Activated B cell treated with CpG ODN at 0.5 μM for 24 hours (primary cell): ENCODE results near the gene ORAI3. TPM values are rescaled to one million over a fixed set of nuclear protein-coding genes. Genes with fewer than 3 reads are reported as not detected.

Experiments used
- ATAC-seq: fragments of 200-7000 bp; cut with Tn5 transposase; one replicate; pipeline ENCODE4 v1.10.0; 2021; ENCODE audit warnings: low read depth, mild to moderate bottlenecking, moderate library complexity
- CTCF ChIA-PET: fragments of 350-600 bp; sonication (Branson Sonifier 250); formaldehyde crosslinking; loops from one replicate; lab custom pipeline; 2021; ENCODE audit warnings: antibody characterized with exemption; lab: Charles Lee
- POLR2A ChIA-PET: fragments of 350-600 bp; sonication (Branson Sonifier 250); formaldehyde crosslinking; loops from one replicate; lab custom pipeline; 2021; ENCODE audit warnings: antibody characterized with exemption; lab: Charles Lee
- DNase-seq: peaks from one replicate; pipeline ENCODE4 v3.0.0; 2022
- H3K27ac Mint-ChIP-seq: one replicate; pipeline ENCODE4 v1.8.0; 2020; ENCODE audit warnings: mixed read lengths
- H3K27me3 Mint-ChIP-seq: one replicate; pipeline ENCODE4 v1.8.0; 2021; ENCODE audit warnings: mixed read lengths
- H3K36me3 Mint-ChIP-seq: one replicate; pipeline ENCODE4 v1.8.0; 2021; ENCODE audit warnings: low read depth, mixed read lengths
- H3K4me1 Mint-ChIP-seq: one replicate; pipeline ENCODE4 v1.8.0; 2021; ENCODE audit warnings: mixed read lengths
- H3K4me3 Mint-ChIP-seq: one replicate; pipeline ENCODE4 v1.8.0; 2020; ENCODE audit warnings: mild to moderate bottlenecking, mixed read lengths
- H3K9me3 Mint-ChIP-seq: one replicate; pipeline ENCODE4 v1.8.0; 2020; ENCODE audit warnings: mixed read lengths
- intact Hi-C: fragments of 100-400 bp; cut with micrococcal nuclease; formaldehyde crosslinking; loops from one replicate; pipeline ENCODE4 v1.15.1; 2024
- total RNA-seq: library from RNA; stranded (reverse); gene quantifications from 2 replicates; pipeline ENCODE4 v1.2.3, GENCODE V29; 2022
- TF ChIP-seq, protein P1 (sequence below): fragments of 200-600 bp; IDR thresholded peaks from one replicate; pipeline ENCODE4 v1.8.0; 2022; ENCODE audit warnings: antibody characterized with exemption, mild to moderate bottlenecking

The ORAI3 gene
- total RNA-seq, 1 donor from 2014 or later = 30.6 TPM

DNA sequence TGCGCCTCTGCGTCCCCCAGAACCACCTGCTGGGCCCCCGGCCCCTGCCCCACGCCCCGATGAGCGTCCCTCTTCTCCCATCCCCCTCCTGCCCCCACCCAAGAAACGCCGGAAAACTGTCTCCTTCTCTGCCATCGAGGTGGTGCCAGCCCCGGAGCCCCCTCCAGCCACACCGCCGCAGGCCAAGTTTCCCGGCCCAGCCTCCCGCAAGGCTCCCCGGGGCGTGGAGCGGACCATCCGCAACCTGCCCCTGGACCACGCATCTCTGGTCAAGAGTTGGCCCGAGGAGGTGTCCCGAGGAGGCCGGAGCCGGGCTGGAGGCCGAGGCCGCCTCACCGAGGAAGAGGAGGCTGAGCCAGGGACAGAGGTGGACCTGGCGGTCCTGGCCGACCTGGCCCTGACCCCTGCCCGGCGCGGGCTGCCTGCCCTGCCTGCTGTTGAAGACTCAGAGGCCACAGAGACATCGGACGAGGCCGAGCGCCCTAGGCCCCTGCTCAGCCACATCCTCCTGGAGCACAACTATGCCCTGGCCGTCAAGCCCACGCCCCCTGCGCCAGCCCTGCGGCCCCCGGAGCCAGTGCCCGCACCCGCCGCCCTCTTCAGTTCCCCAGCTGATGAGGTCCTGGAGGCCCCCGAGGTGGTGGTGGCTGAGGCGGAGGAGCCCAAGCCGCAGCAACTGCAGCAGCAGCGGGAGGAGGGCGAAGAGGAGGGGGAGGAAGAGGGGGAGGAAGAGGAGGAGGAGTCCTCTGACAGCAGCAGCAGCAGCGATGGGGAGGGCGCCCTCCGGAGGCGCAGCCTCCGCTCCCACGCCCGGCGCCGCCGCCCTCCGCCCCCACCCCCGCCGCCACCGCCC lies 30.5 kb downstream of the ORAI3 start:
- ATAC-seq (no peak), DNase-seq (no peak)
- CTCF ChIA-PET = no interaction called here
- Mint-ChIP-seq H3K27me3 (no peaks in the 10 kb centered on the region), H3K4me1 (no peaks in the 10 kb centered on the region), H3K36me3 (peaks cover 81% of the 10 kb centered on the region), H3K4me3 (no peak overlapping the region), H3K27ac (no peak overlapping the region), H3K9me3 (no peaks in the 10 kb centered on the region)
- intact Hi-C loops = no loop called here
- TF ChIP-seq, protein P1, sequence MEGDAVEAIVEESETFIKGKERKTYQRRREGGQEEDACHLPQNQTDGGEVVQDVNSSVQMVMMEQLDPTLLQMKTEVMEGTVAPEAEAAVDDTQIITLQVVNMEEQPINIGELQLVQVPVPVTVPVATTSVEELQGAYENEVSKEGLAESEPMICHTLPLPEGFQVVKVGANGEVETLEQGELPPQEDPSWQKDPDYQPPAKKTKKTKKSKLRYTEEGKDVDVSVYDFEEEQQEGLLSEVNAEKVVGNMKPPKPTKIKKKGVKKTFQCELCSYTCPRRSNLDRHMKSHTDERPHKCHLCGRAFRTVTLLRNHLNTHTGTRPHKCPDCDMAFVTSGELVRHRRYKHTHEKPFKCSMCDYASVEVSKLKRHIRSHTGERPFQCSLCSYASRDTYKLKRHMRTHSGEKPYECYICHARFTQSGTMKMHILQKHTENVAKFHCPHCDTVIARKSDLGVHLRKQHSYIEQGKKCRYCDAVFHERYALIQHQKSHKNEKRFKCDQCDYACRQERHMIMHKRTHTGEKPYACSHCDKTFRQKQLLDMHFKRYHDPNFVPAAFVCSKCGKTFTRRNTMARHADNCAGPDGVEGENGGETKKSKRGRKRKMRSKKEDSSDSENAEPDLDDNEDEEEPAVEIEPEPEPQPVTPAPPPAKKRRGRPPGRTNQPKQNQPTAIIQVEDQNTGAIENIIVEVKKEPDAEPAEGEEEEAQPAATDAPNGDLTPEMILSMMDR = no peak
- POLR2A ChIA-PET = no interaction called here

DNA sequence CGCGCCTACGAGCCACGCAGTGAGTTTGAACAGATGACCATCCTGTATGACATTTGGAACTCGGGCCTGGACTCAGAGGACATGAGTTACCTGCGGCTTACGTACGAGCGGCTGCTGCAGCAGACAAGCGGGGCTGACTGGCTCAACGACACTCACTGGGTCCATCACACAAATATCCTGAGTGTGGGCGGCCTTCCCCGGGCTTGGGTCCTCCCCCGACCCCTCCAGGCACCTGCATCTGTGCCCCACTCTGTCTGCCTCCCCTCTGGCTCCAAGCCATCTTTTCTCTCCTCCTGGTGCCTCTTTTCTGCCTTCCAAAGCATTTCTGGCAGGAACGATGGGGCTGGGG lies 31.1 kb downstream of the ORAI3 start:
- no peaks in the 10 kb centered on the region for H3K9me3 Mint-ChIP-seq
- H3K36me3 Mint-ChIP-seq = peaks cover 77% of the 10 kb centered on the region
- H3K27me3 Mint-ChIP-seq = no peaks in the 10 kb centered on the region
- ChIA-PET CTCF (no interaction called here), POLR2A (no interaction called here)
- H3K4me3 Mint-ChIP-seq = no peak overlapping the region
- no peak overlapping the region for H3K27ac Mint-ChIP-seq
- DNase-seq (no peak), ATAC-seq (no peak)
- TF ChIP-seq, protein P1 = no peak
- intact Hi-C loops = no loop called here
- H3K4me1 Mint-ChIP-seq = no peaks in the 10 kb centered on the region

DNA sequence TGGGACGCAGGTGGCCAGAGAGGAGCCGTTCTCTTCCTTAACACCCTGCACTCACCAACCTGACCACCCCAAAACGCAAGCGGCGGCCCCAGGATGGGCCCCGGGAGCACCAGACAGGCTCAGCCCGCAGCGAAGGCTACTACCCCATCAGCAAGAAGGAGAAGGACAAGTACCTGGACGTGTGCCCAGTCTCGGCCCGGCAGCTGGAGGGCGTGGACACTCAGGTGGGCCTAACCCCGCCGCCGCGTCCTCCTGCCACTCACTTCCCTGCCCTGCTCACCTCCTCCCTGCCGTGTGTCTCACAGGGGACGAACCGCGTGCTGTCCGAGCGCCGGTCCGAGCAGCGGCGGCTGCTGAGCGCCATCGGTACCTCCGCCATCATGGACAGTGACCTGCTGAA lies 31.6 kb downstream of the ORAI3 start:
- ATAC-seq (no peak), DNase-seq (no peak)
- Mint-ChIP-seq H3K4me3 (no peak overlapping the region), H3K9me3 (no peaks in the 10 kb centered on the region), H3K4me1 (no peaks in the 10 kb centered on the region), H3K27me3 (no peaks in the 10 kb centered on the region), H3K27ac (no peak overlapping the region), H3K36me3 (peaks cover 76% of the 10 kb centered on the region)
- TF ChIP-seq, protein P1 = no peak
- intact Hi-C loops = no loop called here
- CTCF ChIA-PET = no interaction called here
- POLR2A ChIA-PET = no interaction called here

DNA sequence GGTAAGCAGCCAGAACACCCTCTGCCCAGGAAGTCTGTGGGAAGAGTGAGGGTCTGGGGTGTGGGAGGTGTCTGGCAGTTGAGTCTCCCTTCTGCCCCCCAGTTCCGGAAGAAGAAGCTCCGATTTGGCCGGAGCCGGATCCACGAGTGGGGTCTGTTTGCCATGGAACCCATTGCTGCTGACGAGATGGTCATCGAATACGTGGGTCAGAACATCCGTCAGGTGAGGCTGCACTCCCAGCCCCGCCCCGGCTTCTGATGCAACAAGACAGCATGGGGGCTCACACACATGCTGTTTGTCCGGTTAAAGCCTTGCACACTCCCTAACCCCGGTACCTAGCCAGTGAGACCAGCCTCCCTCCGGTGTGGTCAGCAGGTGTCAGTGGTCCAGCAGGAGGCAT lies 32.1 kb downstream of the ORAI3 start:
- POLR2A ChIA-PET = no interaction called here
- no peak for ATAC-seq
- DNase-seq = no peak
- TF ChIP-seq, protein P1 = no peak
- CTCF ChIA-PET = no interaction called here
- Mint-ChIP-seq H3K27me3 (no peaks in the 10 kb centered on the region), H3K9me3 (no peaks in the 10 kb centered on the region), H3K27ac (no peak overlapping the region), H3K4me3 (no peak overlapping the region), H3K36me3 (peaks cover 71% of the 10 kb centered on the region), H3K4me1 (no peaks in the 10 kb centered on the region)
- intact Hi-C loops = no loop called here

DNA sequence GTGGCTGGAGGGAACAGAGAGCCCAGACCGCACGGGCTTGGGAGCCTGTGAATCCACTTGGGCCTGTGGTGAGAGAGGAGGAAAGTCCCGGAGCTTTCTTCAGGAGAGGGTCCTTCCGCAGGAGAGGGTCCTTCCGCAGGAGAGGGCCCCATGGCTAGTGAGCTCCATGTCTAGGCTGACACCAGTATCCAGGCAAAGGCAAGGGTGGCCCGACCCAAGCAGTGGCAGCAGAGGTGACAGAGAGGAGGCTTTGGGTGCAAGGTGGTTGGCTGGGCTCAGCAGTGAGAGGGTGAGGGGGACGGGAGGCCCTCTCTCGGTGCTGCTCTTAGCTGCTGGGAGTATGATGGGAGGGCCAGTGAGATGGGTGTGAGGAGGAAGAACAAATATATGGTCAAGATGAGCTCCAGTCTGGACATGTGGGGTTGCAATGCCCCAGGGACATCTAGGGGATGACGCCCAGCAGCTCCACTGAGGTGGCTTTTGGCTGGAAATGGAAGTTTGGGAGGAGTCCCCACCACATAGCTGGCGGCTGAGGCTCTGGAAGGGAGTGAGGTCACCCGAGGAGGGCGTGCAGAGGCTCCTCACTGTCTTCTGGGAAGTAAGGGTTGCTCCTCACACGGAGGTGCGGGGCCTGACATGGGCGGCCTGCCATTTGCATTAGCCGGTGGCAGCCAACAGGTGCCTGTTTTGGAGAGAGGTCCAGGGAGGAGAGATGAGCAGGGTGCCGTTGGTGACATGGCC lies 33.9 kb downstream of the ORAI3 start:
- ChIA-PET CTCF (interaction anchor here (0.9 to 4.6 kb wide), 6 partner anchors 13 to 462 kb away, joined by 3 to 36 read pairs (median 6); partner anchors contain the start of gene VKORC1), POLR2A (no interaction called here)
- no peak overlapping the region for H3K27ac Mint-ChIP-seq
- TF ChIP-seq, protein P1 = no peak
- DNase-seq (no peak), ATAC-seq (no peak)
- no peak overlapping the region for H3K4me3 Mint-ChIP-seq
- H3K4me1 Mint-ChIP-seq = no peaks in the 10 kb centered on the region
- H3K9me3 Mint-ChIP-seq = no peaks in the 10 kb centered on the region
- peaks cover 54% of the 10 kb centered on the region for H3K36me3 Mint-ChIP-seq
- H3K27me3 Mint-ChIP-seq = no peaks in the 10 kb centered on the region
- intact Hi-C loops = no loop called here
